Lung (tissue), 12 donors: ENCODE results near the gene TMEM128. TPM values are rescaled to one million over a fixed set of nuclear protein-coding genes. Genes with fewer than 3 reads are reported as not detected.
"Not testable (repeated sequence)": the region's sequence is repeated elsewhere in the genome, so short reads cannot be mapped to it uniquely, and the experiment has no call there.

ENCODE experiments used
- ATAC-seq: fragments of 200-7000 bp; cut with Tn5 transposase; one replicate; pipeline ENCODE4 v1.9.1; 2020; ENCODE audit warnings: moderate number of reproducible peaks; ENCODE audit not compliant: insufficient read depth, low FRiP score
- DNase-seq, 3 donors: peaks; one replicate each; pipeline ENCODE4 v3.0.0-alpha.2; 2013 to 2017
- H3K27ac ChIP-seq, 2 donors: one replicate each; pipeline ENCODE4 v1.5.1; 2013; ENCODE audit warnings: mild to moderate bottlenecking in 2 of 2, moderate library complexity in 2 of 2, control low read depth in 1 of 2, inconsistent platforms in 1 of 2, low read depth in 1 of 2, low read length in 1 of 2
- H3K27me3 ChIP-seq, 3 donors: one replicate each; pipeline ENCODE4 v1.5.1; 2013; ENCODE audit warnings: low read length in 2 of 3; ENCODE audit not compliant: control insufficient read depth in 3 of 3, insufficient read depth in 3 of 3
- H3K36me3 ChIP-seq, 4 donors: one replicate each; pipeline ENCODE4 v1.5.1; 2013; ENCODE audit warnings: low read length in 4 of 4, mild to moderate bottlenecking in 1 of 4, moderate library complexity in 1 of 4; ENCODE audit not compliant: control insufficient read depth in 4 of 4, insufficient read depth in 4 of 4
- H3K4me1 ChIP-seq, 5 donors: one replicate each; pipeline ENCODE4 v1.5.1; 2013; ENCODE audit warnings: low read length in 5 of 5, mild to moderate bottlenecking in 2 of 5, moderate library complexity in 1 of 5; ENCODE audit not compliant: control insufficient read depth in 5 of 5, insufficient read depth in 5 of 5
- H3K4me3 ChIP-seq: one replicate; pipeline ENCODE4 v1.5.1; 2013; ENCODE audit warnings: mild to moderate bottlenecking, control low read depth, moderate library complexity
- H3K9ac ChIP-seq, 2 donors: one replicate each; pipeline ENCODE4 v1.5.1; 2013; ENCODE audit warnings: low read length in 2 of 2, control low read depth in 1 of 2; ENCODE audit not compliant: insufficient read depth in 1 of 2
- H3K9me3 ChIP-seq, 4 donors: one replicate each; pipeline ENCODE4 v1.5.1; 2013; ENCODE audit warnings: low read length in 3 of 4, mild to moderate bottlenecking in 1 of 4, moderate library complexity in 1 of 4; ENCODE audit not compliant: control insufficient read depth in 4 of 4, insufficient read depth in 3 of 4
- WGBS, 2 donors: extraction: QIAGEN DNeasy Blood & Tissue Kit; methylation state at CpG; one replicate each; pipeline ENCODE4 v1.1.7; 2013; 5-methylcytosine and 5-hydroxymethylcytosine counted together
- polyA plus RNA-seq, 2 donors: library from polyadenylated mRNA; stranded (reverse); fragments of 200-250 nt; gene quantifications; one replicate each; pipeline ENCODE4 v1.2.1, GENCODE V29; 2013
- total RNA-seq, 2 donors: library from RNA; depleted of rRNA in 1 of 2; stranded (reverse); fragments of >200 nt in 1 of 2; gene quantifications; one replicate each; pipeline ENCODE4 v1.2.1, GENCODE V29; 2014 to 2021
- TF ChIP-seq, protein P1 (sequence below): IDR thresholded peaks from 2 replicates; pipeline ENCODE4 v1.5.1; 2012; ENCODE audit warnings: mild to moderate bottlenecking; ENCODE audit errors: control extremely low read depth, extremely low read depth
- donor health status: control.
- donor health status: control.
- donor health status: Bipolar disorder and iron deficiency.
- donor health status: healthy.
- donor health status: DM: yes; HTN: yes; CAD: no.

The TMEM128 gene
- total and polyA plus RNA-seq, 4 donors: 27.5 to 31.3 (median 29.2) TPM

DNA sequence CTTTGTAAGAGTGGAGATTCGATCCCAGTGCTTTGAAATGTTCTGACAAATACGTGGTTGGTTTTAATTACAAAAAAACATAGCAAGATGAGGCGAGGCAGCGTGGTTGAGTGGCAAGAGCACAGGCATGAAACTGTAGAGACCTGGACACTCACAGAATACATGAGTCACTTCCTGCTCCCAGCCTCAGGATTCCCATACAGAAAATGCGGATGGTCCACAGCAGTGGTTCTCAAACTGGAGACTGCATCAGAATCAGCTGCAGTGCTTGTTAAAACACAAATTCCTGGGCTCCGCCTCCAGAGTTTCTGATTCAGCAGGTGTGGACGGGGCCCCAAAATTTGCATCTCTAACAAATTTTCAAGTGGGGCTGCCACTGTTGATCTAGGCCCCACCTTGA lies 31.4 kb downstream of the TMEM128 start:
- H3K4me1 ChIP-seq: no peaks in the 10 kb centered on the region
- H3K9ac ChIP-seq: no peak overlapping the region
- no peaks in the 10 kb centered on the region for H3K9me3 ChIP-seq
- no peak for ATAC-seq
- WGBS, 2 donors: 70 to 76% methylated on average over 7 of the region's 7 CpGs
- no peak overlapping the region for H3K4me3 ChIP-seq
- H3K36me3 ChIP-seq: no peaks in the 10 kb centered on the region
- DNase-seq: no peak
- H3K27me3 ChIP-seq: peaks cover 0 to 12% (median 0%) of the 10 kb centered on the region in 3 donors
- TF ChIP-seq, protein P1, sequence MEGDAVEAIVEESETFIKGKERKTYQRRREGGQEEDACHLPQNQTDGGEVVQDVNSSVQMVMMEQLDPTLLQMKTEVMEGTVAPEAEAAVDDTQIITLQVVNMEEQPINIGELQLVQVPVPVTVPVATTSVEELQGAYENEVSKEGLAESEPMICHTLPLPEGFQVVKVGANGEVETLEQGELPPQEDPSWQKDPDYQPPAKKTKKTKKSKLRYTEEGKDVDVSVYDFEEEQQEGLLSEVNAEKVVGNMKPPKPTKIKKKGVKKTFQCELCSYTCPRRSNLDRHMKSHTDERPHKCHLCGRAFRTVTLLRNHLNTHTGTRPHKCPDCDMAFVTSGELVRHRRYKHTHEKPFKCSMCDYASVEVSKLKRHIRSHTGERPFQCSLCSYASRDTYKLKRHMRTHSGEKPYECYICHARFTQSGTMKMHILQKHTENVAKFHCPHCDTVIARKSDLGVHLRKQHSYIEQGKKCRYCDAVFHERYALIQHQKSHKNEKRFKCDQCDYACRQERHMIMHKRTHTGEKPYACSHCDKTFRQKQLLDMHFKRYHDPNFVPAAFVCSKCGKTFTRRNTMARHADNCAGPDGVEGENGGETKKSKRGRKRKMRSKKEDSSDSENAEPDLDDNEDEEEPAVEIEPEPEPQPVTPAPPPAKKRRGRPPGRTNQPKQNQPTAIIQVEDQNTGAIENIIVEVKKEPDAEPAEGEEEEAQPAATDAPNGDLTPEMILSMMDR: no peak
- no peak overlapping the region for H3K27ac ChIP-seq

DNA sequence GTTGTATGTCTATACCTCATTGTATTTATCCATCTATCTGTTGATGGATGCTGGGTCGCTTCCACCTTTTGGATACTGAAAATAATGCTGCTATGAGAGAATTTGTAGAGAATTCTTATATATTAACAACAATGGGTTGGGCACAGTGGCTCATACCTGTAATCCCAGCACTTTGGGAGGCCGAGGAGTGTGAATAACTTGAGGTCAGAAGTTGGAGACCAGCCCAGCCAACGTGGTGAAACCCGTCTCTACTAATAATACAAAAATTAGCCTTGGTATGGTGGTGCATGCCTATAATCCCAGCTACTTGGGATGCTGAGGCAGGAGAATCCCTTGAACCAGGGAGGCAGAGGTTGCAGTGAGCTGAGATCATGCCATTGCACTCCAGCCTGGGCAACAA lies 34.3 kb downstream of the TMEM128 start:
- H3K27ac ChIP-seq, H3K27me3 ChIP-seq, H3K4me1 ChIP-seq, DNase-seq, H3K36me3 ChIP-seq, ATAC-seq, H3K9ac ChIP-seq, H3K9me3 ChIP-seq, H3K4me3 ChIP-seq: not testable (repeated sequence)
- 73 to 80% methylated on average over 4 of the region's 4 CpGs for WGBS, 2 donors

- H3K27ac ChIP-seq: no peak overlapping the region
- H3K9me3 ChIP-seq: peaks cover 0 to 6% (median 0%) of the 10 kb centered on the region in 4 donors
- TF ChIP-seq, protein P1: no peak
- no peak overlapping the region for H3K4me3 ChIP-seq
- ATAC-seq (no peak), DNase-seq (no peak)
- H3K27me3 ChIP-seq: peaks cover 0 to 12% (median 0%) of the 10 kb centered on the region in 3 donors
- H3K36me3 ChIP-seq: no peaks in the 10 kb centered on the region
- no peaks in the 10 kb centered on the region for H3K4me1 ChIP-seq
- H3K9ac ChIP-seq: no peak overlapping the region
These were observed 41.8 kb downstream of the TMEM128 start for GRCh38 chr4:4206204-4206603.

DNA sequence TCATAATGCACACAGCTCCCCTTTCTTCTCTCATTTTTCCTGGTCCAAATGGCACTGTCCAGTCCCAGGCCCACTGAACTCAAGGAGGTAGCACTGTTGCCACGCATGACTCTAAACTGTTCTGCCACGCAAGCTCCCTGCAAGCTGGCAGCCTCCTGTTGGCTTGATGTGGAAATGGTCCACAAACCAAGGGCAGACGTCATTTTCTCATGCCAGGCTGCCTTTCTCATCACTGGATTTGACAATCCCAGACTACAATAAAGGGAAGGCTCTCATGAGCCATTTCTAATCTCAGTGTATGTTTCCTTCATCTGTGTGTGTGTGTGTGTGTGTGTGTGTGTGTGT lies 43.6 kb downstream of the TMEM128 start:
- DNase-seq (no peak), ATAC-seq (no peak)
- H3K36me3 ChIP-seq: no peaks in the 10 kb centered on the region
- TF ChIP-seq, protein P1: no peak
- 77 to 91% methylated on average over 3 of the region's 3 CpGs for WGBS, 2 donors
- peaks cover 0 to 9% (median 0%) of the 10 kb centered on the region in 3 donors for H3K27me3 ChIP-seq
- H3K4me1 ChIP-seq: no peaks in the 10 kb centered on the region
- H3K9ac ChIP-seq: no peak overlapping the region
- no peak overlapping the region for H3K27ac ChIP-seq
- H3K4me3 ChIP-seq: no peak overlapping the region
- H3K9me3 ChIP-seq: peaks cover 0 to 6% (median 0%) of the 10 kb centered on the region in 4 donors
